ENCODE measurements around the gene GHR.

Gene GHR

GRCh38 chr5:42513246-42513645 lies 90.0 kb downstream of the GHR start (continued):
- TF ChIP-seq ZNF565 (CRISPR knock-in tag; conservative IDR thresholded peaks at IDR 0.05; ENCODE audit: low read depth) = no peak

- ATAC-seq = no peak
- TF ChIP-seq OSR1 (CRISPR knock-in tag; IDR thresholded peaks at IDR 0.05) (no peak), PPARA (CRISPR knock-in tag; IDR thresholded peaks at IDR 0.05; ENCODE audit: borderline replicate concordance) (no peak), TOX (CRISPR knock-in tag; IDR thresholded peaks at IDR 0.05; ENCODE audit: borderline replicate concordance) (no peak), BACH2 (CRISPR knock-in tag; IDR thresholded peaks at IDR 0.05; ENCODE audit: borderline replicate concordance) (no peak), POU6F1 (CRISPR knock-in tag; IDR thresholded peaks at IDR 0.05; ENCODE audit: borderline replicate concordance, low read depth) (no peak)
These were observed 91.5 kb downstream of the GHR start for GRCh38 chr5:42514754-42515153.

- no peak for ATAC-seq
- no peak for TF ChIP-seq ZNF565 (CRISPR knock-in tag; conservative IDR thresholded peaks at IDR 0.05; ENCODE audit: low read depth)
- no peak for TF ChIP-seq OSR1 (CRISPR knock-in tag; IDR thresholded peaks at IDR 0.05)
- TF ChIP-seq TCF4 (CRISPR knock-in tag; IDR thresholded peaks at IDR 0.05; ENCODE audit: borderline replicate concordance) = no peak
- TF ChIP-seq RARB (CRISPR knock-in tag; IDR thresholded peaks at IDR 0.05) = no peak
- TF ChIP-seq ZNF8 (CRISPR knock-in tag; IDR thresholded peaks at IDR 0.05) = no peak
- no peak for TF ChIP-seq ZNF70 (CRISPR knock-in tag; IDR thresholded peaks at IDR 0.05)
- no peak for TF ChIP-seq TOX (CRISPR knock-in tag; IDR thresholded peaks at IDR 0.05; ENCODE audit: borderline replicate concordance)
- no peak for TF ChIP-seq CSDC2 (CRISPR knock-in tag; IDR thresholded peaks at IDR 0.05)
- TF ChIP-seq ESRRG (CRISPR knock-in tag; IDR thresholded peaks at IDR 0.05) = no peak
These were observed 92.3 kb downstream of the GHR start for GRCh38 chr5:42515504-42515903.

GRCh38 chr5:42516282-42517042 lies 93.2 kb downstream of the GHR start:
- no peak for ATAC-seq
- TF ChIP-seq CSDC2 (CRISPR knock-in tag; IDR thresholded peaks at IDR 0.05) = no peak
- TF ChIP-seq OSR1 (CRISPR knock-in tag; IDR thresholded peaks at IDR 0.05) = no peak
- TF ChIP-seq TSHZ2 (CRISPR knock-in tag; IDR thresholded peaks at IDR 0.05) = no peak
- no peak for TF ChIP-seq POU6F1 (CRISPR knock-in tag; IDR thresholded peaks at IDR 0.05; ENCODE audit: borderline replicate concordance, low read depth)
- TF ChIP-seq, protein P1, sequence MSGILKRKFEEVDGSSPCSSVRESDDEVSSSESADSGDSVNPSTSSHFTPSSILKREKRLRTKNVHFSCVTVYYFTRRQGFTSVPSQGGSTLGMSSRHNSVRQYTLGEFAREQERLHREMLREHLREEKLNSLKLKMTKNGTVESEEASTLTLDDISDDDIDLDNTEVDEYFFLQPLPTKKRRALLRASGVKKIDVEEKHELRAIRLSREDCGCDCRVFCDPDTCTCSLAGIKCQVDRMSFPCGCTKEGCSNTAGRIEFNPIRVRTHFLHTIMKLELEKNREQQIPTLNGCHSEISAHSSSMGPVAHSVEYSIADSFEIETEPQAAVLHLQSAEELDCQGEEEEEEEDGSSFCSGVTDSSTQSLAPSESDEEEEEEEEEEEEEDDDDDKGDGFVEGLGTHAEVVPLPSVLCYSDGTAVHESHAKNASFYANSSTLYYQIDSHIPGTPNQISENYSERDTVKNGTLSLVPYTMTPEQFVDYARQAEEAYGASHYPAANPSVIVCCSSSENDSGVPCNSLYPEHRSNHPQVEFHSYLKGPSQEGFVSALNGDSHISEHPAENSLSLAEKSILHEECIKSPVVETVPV (CRISPR knock-in tag; IDR thresholded peaks at IDR 0.05) = no peak
- no peak for TF ChIP-seq TOX (CRISPR knock-in tag; IDR thresholded peaks at IDR 0.05; ENCODE audit: borderline replicate concordance)
- TF ChIP-seq ARNTL (CRISPR knock-in tag; IDR thresholded peaks at IDR 0.05; ENCODE audit: borderline replicate concordance, low read depth) = no peak
- TF ChIP-seq PPARA (CRISPR knock-in tag; IDR thresholded peaks at IDR 0.05; ENCODE audit: borderline replicate concordance) = no peak
- no peak for TF ChIP-seq GLIS3 (CRISPR knock-in tag; IDR thresholded peaks at IDR 0.05)
- TF ChIP-seq CREB5 (CRISPR knock-in tag; IDR thresholded peaks at IDR 0.05; ENCODE audit: low read depth) = no peak
- TF ChIP-seq ZFP3 (CRISPR knock-in tag; IDR thresholded peaks at IDR 0.05) = no peak
- no peak for TF ChIP-seq TCF4 (CRISPR knock-in tag; IDR thresholded peaks at IDR 0.05; ENCODE audit: borderline replicate concordance)
- no peak for TF ChIP-seq ZNF565 (CRISPR knock-in tag; conservative IDR thresholded peaks at IDR 0.05; ENCODE audit: low read depth)
- TF ChIP-seq RARB (CRISPR knock-in tag; IDR thresholded peaks at IDR 0.05) = no peak
- TF ChIP-seq ZFP30 (CRISPR knock-in tag; IDR thresholded peaks at IDR 0.05) = no peak
- TF ChIP-seq SNAI2 (CRISPR knock-in tag; IDR thresholded peaks at IDR 0.05) = no peak
- no peak for TF ChIP-seq ISL1 (CRISPR knock-in tag; IDR thresholded peaks at IDR 0.05)
- no peak for TF ChIP-seq ZC3H10 (CRISPR knock-in tag; IDR thresholded peaks at IDR 0.05)
- TF ChIP-seq BACH2 (CRISPR knock-in tag; IDR thresholded peaks at IDR 0.05; ENCODE audit: borderline replicate concordance) = no peak
- TF ChIP-seq ESRRG (CRISPR knock-in tag; IDR thresholded peaks at IDR 0.05) = no peak
